ENCODE data around the gene NKD1.

NKD1 gene

DNA sequence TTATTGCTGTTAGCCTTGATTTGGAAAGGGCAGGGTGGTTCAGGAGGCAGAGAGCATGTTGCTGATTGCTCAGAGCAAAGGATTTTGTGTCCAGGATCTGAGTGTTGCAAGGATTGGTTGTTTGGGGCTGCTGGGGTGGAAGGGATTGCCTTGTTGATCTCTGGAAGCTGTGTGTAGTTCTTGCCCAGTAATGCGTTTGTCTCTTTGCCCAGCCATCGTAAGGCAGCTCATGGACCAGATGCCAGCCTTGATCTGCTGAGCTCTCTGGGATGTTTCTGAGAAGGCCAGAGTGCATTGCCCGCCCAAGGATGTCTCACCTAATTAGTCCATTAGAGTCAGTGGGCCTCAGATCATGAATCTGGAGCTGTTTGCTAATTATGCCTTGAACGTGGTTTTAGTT lies 33.6 kb downstream of the NKD1 start:
- no peak for DNase-seq

GRCh38 chr16:50583211-50583610 lies 35.0 kb downstream of the NKD1 start:
- DNase-seq: no peak

DNA sequence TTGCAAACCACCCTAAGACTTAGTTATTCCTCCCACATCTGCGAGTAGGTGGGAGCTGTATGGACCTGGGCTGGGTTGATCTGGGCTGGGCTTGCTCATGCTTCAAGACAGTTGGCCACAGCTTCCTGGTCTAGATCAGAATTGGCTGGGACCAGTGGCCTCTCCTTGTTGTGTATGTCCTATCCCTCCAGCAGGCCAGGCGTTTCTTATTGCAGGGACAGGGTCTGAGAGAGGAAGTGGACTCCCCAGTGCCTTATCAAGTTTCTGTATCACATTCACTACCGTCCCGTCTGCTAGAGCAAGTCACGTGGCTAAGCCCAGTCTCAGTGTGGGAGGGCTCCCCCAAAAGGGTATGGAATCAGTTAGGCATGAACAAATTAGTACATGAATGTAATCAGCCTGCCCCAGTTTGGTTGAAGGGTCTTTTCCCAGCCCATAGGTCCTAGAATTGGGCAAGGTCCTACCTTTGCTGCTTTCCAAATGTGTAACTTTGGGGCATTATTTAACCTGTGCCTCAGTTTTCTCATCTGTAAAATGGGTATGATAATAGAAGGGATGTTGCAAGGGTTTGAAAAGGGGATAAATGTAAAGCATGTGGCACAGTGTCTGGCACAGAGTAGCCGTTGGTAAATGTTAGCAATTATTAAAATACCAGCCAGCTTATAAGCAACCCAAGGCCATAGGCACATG lies 36.0 kb downstream of the NKD1 start:
- no peak for DNase-seq

- DNase-seq: no peak
These were observed 37.2 kb downstream of the NKD1 start for GRCh38 chr16:50585331-50585776.

DNA sequence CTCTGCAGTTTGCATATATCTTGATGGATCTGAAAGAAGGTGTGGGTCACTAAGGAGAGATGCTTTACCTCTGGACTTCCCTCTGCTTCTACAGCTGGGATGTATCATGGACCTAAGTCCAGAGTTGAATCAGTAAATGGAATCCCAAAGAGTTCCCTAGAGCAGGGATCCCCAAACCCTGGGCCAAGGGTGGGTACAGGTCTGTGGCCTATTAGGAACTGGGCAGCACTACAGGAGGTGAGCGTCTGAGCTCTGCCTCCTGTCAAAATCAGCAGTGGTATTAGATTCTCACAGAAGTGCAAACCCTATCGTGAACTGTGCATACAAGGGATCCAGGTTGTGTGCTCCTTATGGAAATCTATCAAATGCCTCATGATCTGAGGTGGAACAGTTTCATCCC lies 39.3 kb downstream of the NKD1 start:
- no peak for DNase-seq

- no peak for DNase-seq
These were observed 40.1 kb downstream of the NKD1 start for GRCh38 chr16:50588276-50588675.

- DNase-seq: no peak
These were observed 43.0 kb downstream of the NKD1 start for GRCh38 chr16:50591209-50591608.

DNA sequence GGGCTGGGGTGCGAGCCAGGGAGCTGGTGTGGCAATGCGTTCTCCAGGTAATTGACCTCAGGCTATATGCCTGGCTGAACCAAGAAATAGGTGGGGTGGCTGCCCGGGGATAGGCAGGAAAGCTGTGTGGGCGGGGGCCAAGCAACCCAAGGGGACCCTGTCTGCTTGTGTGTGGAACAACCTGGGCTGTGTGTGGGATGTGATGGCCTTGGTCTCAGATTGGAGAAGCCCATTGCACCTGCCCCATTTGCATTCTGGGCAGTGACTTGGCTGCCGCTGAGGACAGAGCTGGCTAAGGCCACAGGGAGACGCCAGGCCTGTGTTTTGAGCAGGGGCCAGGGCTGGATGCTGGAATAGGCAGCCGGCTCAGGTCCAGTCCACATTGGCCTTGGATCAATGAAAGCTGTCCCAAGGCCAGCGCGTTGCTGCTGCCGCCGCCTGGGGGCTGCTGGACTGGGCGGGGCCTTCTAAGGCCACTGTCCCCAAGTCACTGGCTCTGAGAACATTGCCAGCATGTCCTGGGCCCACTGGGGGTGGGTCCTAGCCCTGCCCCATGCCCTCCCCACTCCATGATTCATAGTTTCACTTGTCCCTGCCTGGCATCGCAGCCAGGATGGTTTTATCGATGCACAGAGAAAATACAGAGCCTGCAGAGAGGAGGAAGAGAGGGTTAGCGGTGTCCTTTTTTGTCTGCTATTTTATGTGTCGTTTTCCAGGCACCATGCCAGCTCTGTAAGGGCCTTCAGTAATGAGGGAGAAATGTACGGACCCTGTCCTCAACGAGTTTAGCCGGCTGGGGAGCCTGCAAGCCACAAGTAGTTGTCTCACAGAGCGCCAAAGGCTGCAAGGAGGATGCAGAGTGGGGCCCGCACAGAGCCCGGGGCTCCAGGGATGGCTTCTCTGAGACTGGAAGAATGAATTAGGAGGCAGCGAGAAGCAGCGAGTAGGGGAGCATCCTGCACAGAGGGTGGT lies 43.9 kb downstream of the NKD1 start:
- DNase-seq: no peak

GRCh38 chr16:50592996-50593395 lies 44.8 kb downstream of the NKD1 start:
- no peak for DNase-seq

- no peak for DNase-seq
These were observed 45.4 kb downstream of the NKD1 start for GRCh38 chr16:50593410-50594150.

DNA sequence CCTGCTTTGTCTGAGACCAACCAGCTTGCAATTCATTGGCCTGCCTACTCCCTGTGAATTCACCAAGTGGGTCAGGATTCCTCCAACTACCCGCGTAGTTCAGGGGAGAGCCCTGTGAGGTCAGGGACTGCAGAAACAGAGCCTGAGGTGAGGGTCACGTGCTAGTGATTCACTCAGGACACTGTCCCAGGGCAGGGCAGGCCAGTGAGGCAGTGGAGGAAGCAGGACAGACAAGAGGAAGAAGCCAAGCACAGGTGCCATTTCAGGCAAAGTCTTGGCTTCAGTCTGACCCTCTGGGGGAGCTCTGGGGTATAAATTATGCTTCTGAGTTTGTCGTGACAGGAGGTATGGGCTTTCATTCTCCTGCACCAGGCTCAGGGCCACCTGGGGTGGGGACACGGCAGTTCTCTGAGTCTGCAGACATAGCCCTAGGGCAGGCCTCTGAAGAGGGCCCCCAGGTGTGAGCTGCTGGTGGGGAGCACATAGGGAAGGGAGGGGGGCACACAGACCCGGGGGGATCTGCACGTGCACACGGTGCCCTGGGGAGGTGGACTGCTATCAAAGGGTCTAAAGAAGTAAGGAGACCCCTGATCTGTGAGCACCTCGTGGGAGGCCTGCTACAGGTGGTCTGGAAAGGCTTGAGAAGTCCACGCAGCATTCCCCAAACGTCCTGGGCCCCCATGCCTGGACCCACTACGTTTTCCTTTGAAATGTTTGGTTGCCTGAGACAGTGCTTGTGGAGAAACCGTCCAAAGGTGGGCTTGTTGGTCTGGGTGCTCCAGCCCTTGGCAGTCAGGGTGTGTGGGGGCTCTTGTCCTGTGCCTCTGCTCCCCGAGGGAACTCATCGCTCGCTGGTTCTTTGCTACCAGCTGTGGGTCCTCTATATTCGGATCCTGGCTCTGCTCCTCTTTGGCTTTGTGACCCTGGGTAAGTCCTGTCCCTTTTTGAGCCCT lies 46.4 kb downstream of the NKD1 start:
- no peak for DNase-seq

- DNase-seq: no peak
These were observed 47.7 kb downstream of the NKD1 start for GRCh38 chr16:50595859-50596258.

DNA sequence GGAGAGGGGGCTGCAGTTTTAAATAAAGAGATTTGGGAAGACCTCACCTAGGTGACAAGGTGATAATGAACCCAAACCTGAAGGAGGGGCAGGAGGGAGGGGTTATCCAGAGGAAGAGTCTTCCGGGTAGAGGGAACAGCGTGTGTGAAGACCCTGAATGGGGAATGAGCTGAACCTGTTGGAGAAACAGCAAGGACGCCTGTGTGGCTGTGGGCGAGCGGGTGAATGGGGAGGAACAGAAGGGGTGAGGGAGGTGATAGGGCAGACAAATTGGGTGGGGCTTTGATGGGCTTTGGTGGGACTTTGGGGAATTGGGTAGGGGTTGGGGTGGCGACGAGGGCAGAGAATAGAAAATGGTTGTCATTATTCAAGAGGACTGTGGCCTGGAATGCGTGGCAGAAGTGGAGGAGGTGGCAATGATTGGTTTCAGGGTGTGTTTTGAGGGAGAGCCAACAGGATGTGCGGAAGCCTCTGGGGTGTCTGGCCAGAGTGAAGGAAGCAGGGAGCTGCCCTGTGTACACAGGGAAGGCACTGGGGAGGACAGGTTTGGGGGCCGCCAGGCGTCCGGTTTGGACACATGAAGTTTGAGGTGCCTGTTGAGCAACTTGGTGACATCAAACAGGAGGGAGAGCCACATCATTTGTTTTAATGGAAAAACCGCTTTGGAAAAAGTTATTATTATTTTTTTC lies 48.7 kb downstream of the NKD1 start:
- DNase-seq: no peak

GRCh38 chr16:50597563-50598255 lies 49.5 kb downstream of the NKD1 start:
- DNase-seq: no peak

DNA sequence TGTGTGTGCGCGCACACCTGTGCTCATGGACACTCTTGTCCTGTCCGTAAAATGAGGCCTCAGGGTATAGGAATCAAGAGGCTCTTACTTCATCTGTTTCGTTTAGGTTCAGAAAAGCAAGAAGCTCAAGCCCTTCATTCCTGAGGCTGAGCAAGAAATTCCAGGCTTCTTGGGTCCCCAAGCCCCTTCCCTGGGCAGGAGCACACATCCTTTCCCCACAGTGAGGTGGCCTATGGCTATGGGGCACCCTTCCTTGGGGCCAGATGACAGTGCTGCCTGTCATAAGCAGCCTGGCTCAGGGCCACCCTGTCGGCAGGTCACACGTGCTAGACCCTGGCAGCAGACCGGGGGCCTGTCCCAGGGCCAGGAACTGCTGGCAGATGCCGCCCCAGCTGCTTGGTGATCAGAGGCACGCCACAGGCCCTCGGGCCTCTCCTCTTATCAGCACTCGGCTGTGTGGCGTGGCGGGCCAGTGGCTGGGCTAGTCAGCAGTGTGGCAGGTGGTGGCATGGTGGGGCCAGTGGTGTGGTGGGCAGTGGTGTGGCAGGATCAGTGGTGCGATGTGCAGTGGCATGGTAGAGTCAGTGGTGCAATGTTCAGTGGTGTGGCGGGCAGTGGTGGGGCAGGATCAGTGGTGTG lies 50.2 kb downstream of the NKD1 start:
- no peak for DNase-seq

- DNase-seq: no peak
These were observed 50.8 kb downstream of the NKD1 start for GRCh38 chr16:50598936-50599361.

- DNase-seq: no peak
These were observed 51.3 kb downstream of the NKD1 start for GRCh38 chr16:50599494-50599893.

GRCh38 chr16:50600582-50601283 lies 52.5 kb downstream of the NKD1 start:
- DNase-seq: no peak

GRCh38 chr16:50601341-50601740 lies 53.1 kb downstream of the NKD1 start:
- no peak for DNase-seq

- DNase-seq: no peak
These were observed 53.9 kb downstream of the NKD1 start for GRCh38 chr16:50602126-50602525.
